ENCODE data around the gene TBC1D9.

DNA sequence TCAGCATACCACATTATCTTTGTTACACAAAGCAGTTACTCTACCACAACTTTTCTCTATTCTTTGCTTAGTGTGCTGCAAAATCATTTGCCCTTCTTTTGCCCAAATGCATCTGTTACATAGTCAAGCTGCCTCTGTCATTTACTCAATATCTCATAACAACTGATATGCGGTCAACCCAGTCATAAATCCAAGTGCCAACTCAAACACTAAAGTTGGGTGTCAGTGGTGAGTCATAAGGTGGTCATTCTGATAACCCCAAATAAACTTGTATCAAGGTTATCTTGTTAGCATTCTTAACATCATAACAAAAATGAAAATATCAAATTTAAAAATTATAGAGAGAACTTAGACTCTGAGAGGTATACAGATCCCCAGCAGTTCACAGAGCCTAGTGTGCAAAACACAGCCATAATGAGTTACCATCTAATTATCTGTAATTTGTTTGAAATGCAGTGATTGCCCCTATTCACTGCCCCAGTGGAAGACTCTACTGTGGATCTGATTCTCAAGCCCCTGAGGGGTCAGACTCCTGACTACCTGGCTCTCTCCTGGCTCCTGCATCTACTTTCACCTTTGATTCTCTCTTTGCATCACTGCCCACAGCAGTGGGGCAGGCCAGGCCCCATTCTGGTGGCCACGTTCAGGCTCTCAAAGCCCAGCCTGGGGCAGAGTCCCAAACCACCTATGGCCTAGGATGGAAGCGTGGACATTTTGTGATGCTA, 29.2 kb downstream of the TBC1D9 start:
- TF ChIP-seq, protein P1, sequence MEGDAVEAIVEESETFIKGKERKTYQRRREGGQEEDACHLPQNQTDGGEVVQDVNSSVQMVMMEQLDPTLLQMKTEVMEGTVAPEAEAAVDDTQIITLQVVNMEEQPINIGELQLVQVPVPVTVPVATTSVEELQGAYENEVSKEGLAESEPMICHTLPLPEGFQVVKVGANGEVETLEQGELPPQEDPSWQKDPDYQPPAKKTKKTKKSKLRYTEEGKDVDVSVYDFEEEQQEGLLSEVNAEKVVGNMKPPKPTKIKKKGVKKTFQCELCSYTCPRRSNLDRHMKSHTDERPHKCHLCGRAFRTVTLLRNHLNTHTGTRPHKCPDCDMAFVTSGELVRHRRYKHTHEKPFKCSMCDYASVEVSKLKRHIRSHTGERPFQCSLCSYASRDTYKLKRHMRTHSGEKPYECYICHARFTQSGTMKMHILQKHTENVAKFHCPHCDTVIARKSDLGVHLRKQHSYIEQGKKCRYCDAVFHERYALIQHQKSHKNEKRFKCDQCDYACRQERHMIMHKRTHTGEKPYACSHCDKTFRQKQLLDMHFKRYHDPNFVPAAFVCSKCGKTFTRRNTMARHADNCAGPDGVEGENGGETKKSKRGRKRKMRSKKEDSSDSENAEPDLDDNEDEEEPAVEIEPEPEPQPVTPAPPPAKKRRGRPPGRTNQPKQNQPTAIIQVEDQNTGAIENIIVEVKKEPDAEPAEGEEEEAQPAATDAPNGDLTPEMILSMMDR (IDR thresholded peaks at IDR 0.05): no peak
- no peak for TF ChIP-seq POLR2A (IDR thresholded peaks at IDR 0.05)
